ENCODE data around the gene CD37.
"Not testable (repeated sequence)": the region's sequence is repeated elsewhere in the genome, so short reads cannot be mapped to it uniquely, and the experiment has no call there.

The CD37 gene

GRCh38 chr19:49348305-49349189 is 13.3 kb downstream of the CD37 start:
- no peak for DNase-seq

GRCh38 chr19:49349567-49349966 is 14.4 kb downstream of the CD37 start:
- no peak for DNase-seq

GRCh38 chr19:49355909-49356353 is 20.7 kb downstream of the CD37 start:
- DNase-seq, result no peak

- no peak for DNase-seq
Observed at GRCh38 chr19:49356382-49356781, 21.2 kb downstream of the CD37 start.

GRCh38 chr19:49357186-49357585 is 22.0 kb downstream of the CD37 start:
- no peak for DNase-seq

- no peak for DNase-seq
Observed at GRCh38 chr19:49359851-49360820, 24.9 kb downstream of the CD37 start.

- DNase-seq, result no peak
Observed at GRCh38 chr19:49361438-49362047, 26.3 kb downstream of the CD37 start.

- no peak for DNase-seq
Observed at GRCh38 chr19:49362048-49362928, 27.1 kb downstream of the CD37 start, which contains the start of gene TEAD2. TEAD2 (minus strand) TSS chr19:49362416; CDS start chr19:49360075, 2,341 bp downstream.

- DNase-seq, result no peak
Observed at GRCh38 chr19:49362929-49363267, 27.7 kb downstream of the CD37 start.

GRCh38 chr19:49363268-49364082 is 28.3 kb downstream of the CD37 start, which contains the start of gene DKKL1:
DKKL1 (plus strand) TSS chr19:49363877; CDS start chr19:49363999, 122 bp downstream.
- peak; percentile 50 for DNase-seq

- DNase-seq, result no peak
Observed at GRCh38 chr19:49364083-49364737, 29.0 kb downstream of the CD37 start.

GRCh38 chr19:49366110-49366509 is 30.9 kb downstream of the CD37 start:
- no peak for DNase-seq

- no peak for DNase-seq
Observed at GRCh38 chr19:49368711-49369358, 33.6 kb downstream of the CD37 start.

GRCh38 chr19:49371184-49371583 is 36.0 kb downstream of the CD37 start:
- DNase-seq, result no peak

- not testable (repeated sequence) for DNase-seq
Observed at GRCh38 chr19:49373174-49373573, 38.0 kb downstream of the CD37 start.

GRCh38 chr19:49374665-49375434 is 39.6 kb downstream of the CD37 start:
- no peak for DNase-seq

- DNase-seq, result no peak
Observed at GRCh38 chr19:49378512-49378911, 43.3 kb downstream of the CD37 start.

- DNase-seq, result no peak
Observed at GRCh38 chr19:49380391-49380790, 45.2 kb downstream of the CD37 start.

GRCh38 chr19:49382639-49383038 is 47.4 kb downstream of the CD37 start:
- DNase-seq, result no peak

Measured in NCI-H146 (cell line).